Stimulated activated naive CD4-positive, alpha-beta T cell treated with Interleukin-2 at 50 U/mL for 16 hours (primary cell): ENCODE measurements around the gene CHD2.
"Not testable (repeated sequence)": the region's sequence is repeated elsewhere in the genome, so short reads cannot be mapped to it uniquely, and the experiment has no call there.

ENCODE experiments used
- DNase-seq: peaks from one replicate; lab custom pipeline; 2025; lab: John Stamatoyannopoulos, UW

The CHD2 gene

DNA sequence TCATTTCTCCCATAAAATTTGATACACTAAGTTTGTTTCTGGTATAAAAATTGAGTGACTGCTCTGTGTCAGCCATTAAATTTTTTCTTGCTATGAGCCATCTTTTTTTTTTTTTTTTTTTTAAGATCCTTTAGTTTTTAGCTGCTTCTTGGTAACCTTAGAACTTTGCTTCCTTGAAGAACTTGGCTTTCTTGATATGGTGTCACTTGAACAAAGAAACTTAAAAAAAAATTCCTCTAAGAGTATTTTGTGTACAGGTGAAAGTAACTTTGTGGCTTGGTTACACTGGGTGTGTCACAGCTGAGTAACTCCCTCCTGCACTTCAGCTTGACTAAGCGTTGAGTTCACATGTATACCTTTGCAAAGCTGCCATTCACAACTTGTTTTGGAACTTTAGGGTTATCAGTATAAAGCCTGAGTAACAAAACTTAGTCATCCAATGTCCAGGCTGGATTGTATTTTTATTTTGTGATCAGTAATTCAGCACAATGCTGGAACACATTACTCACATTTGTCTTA, 6.5 kb downstream of the CHD2 start:
- peak; percentile 37 for DNase-seq

DNA sequence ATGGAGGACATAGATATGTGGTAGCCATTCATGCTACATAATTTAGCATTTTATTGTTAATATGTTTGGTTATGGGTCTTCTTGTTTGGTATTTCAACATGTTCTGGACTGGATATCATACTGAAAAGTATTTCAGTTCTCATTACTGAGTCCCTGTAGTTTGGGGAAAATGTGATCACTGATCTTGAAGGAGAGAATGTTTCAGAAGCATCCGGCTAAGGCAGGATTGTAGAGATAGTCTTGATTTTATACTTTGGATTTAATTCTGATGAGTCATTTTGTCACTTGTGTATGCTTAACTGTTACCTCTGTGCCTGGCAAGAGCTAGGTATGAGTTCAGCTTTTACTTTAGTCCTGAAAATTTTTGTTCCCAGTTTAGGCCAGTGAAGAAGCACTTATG, 7.1 kb downstream of the CHD2 start:
- no peak for DNase-seq

DNA sequence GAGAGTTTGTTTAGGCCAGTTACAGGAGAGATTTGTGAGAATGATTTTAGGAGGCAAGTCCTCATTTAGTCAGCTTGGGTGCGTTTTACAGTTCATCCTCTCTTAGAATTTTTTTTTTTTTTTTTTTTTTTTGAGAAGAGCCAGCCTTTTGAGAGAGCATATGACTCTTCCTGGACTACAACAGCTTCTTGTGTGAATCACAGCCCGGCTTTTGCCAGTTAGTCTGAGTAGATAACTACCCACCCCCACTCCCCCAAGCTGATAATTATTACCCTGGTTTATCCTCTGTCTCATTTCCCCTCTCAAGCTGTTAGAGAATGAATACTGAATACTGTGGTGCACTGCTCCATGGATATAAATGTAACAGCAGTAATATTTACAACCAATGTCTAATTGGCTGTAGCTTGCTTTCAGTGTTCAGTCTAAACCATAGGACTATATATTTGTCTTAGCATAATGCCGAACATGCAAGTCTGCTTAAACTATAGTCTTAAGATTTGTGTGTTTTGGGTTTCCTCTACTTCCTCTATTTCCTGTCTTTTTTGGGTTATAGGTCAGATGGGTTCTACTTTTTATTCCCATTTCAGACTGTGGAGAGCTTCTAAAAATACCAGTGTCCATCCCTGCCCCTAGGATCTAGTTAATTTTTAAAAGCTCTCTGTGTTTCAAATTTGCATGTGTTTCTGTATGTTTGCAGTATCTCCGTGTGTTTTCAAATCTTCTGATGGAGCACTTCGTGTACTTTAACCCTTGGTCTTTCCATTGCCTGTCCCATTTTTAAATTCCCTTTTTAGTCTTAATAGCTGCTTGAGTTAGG, 8.0 kb downstream of the CHD2 start:
- DNase-seq: peak; percentile 40

DNA sequence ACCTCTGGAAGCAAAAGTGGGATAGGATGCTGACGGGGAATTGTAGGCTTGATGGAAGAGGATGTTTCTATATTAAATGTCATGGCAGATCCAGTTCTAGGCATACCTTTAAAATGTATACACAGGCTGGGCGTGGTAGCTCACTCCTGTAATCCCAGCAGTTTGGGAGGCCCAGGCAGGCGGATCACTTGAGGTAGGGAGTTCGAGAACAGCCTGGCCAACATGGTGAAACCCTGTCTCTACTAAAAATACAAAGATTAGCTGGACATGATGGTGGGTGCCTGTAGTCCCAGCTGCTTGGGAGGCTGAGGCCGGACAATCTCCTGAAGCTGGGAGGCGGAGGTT, 8.6 kb downstream of the CHD2 start:
- no peak for DNase-seq

DNA sequence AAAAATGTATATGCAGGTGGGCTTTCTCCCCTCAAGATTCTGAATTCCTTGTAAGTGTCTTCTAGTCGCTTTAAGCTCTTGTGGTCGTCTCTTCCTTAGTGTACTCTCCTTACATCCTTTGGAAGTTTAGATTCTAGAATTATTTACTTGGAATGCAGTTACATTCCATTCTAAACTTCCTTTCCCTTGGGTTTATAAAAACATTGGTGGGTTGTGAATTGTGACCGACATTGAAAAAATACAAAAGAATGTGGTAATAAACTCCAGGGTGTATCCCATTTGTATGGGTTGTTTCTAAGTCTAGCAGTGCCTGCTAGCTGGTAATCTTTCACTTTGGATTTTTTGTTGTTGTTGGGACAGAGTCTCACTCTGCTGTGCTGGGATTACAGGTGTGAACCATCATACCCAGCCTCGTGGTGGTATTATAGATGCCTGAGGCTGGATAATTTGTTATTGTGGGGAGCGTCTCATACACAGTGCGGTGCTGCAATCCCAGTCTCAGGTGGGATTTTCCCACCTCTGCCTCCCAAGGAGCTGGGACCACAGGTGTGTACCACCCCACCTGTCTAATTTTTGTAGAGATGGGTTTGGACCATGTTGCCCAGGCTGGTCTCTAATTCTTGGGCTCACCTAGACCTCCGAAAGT, 9.1 kb downstream of the CHD2 start:
- no peak for DNase-seq

DNA sequence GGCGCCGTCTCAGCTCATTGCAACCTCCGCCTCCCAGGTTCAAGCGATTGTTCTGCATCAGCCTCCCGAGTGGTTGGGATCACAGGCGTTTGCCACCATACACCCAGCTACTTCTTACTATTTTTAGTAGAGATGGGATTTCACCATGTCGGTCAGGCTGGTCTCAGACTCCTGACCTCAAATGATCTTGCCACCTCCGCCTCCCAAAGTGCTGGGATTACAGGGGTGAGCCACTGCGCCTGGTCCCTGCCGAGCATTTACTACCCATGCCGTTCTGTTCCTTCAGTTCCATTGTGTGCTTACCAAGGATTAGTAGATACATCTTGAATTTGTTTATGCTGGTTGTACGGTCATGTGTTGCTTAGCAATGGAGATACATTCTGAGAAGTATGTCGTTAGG, 10.3 kb downstream of the CHD2 start:
- DNase-seq: no peak

DNA sequence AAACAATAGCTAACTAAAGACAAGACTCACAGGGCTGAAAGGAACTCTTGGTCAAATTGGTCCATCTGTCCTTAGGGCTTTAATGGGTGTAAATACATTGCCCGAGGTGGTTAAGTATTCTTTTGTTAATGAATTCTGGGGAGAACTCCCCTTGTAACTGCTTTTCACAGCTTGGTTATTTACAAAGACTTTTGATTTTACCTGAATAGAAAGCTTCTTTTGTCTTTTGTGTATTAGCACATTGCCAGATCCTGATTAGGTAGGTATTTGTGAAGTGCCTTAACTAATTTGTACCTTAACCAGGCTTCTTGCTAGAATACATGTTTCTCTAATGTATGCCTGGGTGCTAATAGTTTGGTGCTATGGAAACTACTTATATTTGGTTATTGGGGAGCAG, 14.0 kb downstream of the CHD2 start:
- DNase-seq: no peak

DNA sequence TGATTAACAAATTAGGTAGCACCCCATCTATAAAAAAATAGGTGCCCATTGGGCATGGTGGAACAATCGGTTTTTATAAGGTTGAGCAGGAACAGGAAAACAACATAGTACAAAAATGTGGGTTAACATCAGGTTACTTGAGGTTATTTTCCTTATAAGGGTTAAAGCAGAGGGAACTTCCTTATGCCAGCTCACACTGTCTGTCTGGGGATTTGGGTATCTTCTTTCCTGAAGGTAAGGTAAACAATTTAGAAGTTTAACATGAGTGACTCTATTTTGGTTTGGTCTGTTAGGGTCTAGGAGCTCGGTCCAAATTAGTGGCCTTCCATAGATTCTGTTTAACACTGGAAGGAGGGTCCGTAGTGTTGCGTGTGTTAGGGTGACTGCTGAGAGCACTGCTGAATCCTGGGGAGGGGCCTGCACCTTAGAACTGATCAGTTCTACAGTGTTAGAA, 14.7 kb downstream of the CHD2 start:
- DNase-seq: no peak

DNA sequence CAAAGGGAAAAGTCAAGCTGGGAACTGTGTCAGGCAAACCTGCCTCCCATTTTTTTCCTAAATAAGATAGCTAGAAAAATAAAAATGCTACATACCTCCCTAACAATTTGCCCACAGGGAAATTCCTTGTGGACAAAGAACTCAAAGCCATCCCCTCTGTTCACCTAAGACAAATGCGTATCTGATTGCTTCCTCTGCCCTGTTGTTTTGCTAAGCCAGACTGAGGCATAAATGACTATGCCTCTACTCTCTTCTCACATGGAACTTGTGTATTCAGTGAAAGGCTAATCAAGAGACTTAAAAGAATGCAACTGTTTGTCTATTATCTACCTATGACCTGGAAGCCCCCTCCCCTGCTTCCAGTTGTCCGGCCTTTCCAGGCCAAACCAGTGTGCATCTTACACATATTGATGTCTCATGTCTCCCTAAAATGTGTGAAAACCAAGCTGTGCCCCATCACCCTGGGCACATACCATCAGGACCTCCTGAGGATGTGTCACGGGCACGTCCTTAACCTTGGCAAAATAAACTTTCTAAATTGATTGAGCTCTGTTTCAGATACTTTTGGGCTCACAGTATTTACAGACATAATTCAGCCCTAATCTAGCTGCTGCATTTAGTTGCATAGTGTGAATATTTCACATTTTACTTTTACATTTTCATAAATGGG, 15.8 kb downstream of the CHD2 start:
- no peak for DNase-seq

DNA sequence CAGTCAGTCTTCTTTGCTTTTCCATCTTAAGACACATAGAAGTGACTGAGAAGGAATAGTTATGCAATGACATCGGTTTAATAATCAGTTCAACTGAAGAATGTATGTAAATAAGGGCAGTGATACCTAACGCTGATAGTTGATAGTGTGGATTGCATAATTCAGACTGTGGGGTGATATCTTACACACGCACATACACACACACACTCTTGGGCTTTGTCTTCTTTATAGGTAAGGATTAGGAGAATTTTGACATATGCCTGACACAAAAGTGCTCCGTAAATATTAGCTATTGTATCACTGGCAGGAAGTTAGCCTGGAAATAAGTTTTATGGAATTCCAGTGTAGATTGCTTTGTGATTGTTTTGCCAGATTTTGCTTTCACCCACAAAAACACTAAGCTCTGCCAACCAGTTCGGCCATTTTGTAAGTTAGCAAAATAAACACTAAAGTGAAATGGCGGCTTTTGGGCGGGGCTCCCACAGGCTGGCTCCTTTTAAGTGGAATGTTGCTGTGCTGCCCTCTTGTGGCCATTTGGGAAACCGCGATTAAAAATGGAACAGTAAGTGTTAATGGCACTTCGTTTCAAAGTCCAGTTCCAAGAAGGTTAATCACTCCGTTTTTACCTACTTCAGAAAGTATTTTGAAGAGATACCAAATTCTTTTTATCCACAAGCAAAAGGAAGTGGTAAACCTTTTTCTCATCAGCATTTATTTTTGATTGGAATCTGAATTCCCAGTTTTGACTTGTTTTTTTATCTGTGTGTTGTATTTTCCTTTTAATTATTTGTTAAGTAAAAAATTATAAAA, 17.7 kb downstream of the CHD2 start:
- DNase-seq: peak; percentile 87

DNA sequence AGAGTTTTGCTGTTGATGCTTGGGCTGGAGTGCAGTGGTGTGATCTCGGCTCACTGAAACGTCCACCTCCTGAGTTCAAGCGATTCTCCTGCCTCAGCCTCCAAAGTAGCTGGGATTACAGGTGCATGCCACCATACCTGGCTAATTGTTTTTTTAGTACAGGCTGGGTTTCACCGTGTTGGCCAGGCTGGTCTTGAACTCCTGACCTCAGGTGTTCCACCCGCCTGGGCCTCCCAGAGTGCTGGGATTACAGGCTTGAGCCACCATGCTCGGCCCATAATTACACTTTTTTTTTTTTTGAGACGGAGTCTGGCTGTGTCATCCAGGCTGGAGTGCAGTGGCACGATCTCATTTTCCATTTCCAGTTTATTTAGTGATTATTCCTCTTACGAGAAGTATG, 18.8 kb downstream of the CHD2 start:
- not testable (repeated sequence) for DNase-seq

DNA sequence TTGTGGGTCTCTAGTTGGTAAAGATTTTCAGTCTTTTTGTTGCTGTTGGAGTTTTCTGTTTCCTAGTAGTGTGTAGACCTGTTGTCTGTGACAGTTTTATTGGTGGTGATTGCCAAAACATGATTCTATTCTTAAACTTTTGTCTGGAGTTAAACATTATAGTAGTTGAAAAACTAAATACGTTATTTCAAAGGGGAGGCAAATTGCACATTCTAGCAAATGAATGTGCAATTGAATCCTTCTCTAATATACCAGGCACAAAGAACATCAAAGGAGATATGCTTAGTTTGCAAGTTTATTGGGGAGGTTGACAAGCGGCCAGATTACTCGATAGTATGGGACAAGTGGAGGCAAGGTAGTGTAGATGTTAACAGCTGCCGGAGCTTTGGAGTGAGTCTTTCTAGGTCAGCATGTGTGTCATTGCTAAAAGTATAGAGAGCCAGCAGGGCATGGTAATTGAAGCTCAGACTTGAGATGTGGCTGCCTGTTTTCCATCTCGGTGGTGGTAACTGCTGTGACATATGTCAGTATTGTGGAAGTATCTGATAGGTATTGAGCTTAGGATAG, 20.6 kb downstream of the CHD2 start:
- DNase-seq: no peak

DNA sequence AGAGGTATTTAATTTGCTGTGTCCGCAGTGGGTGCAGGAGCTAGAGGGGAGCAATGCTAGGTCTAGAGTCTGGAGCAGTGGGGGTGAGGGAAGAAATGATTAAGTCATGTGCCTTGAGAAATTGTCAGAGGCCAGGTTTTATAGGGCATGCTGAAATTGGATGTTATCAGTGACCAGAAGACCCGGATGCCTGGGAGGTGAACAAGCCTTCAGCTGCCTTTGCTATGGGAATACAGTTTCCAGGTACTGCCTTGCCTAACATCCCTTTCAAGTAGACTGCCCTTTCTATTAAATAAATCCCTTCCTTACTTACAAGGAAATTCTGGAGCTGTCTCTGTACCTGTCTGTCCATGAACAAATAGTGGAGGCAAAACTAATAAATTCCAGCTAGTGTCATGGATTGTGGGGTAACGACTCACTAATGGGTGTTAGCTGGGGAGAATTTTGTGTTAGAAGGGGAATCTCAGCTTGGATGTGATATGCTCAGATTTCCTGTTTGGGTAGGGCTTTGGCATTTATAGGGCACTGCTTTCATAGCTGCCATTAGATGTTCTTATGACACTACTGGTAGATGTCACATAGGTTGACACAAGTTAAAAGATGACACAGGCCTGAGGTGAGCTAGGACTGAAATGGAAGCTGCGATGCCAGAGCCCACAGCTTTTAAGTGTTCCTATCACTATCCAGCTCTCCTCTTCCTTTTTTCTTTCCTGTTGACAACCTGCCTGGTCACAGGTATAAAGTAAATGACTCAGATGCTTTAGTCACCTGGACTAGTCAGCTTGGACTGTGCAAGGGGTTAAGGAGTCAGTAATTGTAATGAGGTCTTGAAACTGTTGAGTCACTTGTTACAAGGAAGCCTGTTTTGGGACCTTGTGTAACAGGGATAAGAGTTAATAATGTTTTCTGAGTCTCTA, 21.3 kb downstream of the CHD2 start:
- DNase-seq: no peak

DNA sequence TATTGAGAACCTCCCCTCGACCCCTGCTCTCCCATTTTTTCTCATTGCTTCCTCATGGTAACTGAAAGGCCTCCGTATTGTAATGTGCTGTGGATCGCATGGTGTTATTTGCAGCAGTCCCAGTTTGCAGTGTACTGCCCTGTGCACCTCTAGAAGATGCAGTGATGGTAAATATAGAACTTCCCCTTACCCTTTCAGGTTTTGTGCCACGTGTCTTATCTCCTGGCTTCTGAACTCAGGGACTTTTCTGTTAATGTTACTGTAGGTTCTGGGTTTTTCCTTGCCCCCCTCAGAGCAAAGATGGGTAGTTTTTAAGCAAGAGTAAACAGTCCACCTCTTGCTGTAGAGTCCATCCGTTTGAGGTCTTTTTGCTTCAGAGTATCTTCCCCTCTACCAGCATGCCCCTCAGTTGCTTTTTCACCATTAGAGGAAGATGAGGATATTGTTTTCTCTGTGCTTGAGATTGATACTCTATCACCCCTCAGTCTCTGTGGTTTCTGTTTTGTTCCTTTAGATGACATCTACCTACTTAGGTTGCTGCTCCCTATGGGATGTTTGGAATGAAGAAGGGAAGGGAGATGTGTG, 22.4 kb downstream of the CHD2 start:
- DNase-seq: no peak

DNA sequence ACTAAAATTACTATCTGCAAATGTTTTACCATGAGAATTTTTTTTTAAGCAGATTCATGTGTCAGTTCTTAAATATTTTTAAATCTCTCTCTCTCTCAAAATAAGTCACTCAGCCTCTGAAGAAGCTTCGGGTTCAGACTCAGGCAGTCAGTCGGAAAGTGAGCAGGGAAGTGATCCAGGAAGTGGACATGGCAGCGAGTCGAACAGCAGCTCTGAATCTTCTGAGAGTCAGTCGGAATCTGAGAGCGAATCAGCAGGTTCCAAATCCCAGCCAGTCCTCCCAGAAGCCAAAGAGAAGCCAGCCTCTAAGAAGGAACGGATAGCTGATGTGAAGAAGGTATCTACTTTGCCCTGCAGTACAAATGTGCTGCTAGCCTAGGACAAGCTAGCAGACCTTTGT, 24.1 kb downstream of the CHD2 start:
- DNase-seq: no peak

DNA sequence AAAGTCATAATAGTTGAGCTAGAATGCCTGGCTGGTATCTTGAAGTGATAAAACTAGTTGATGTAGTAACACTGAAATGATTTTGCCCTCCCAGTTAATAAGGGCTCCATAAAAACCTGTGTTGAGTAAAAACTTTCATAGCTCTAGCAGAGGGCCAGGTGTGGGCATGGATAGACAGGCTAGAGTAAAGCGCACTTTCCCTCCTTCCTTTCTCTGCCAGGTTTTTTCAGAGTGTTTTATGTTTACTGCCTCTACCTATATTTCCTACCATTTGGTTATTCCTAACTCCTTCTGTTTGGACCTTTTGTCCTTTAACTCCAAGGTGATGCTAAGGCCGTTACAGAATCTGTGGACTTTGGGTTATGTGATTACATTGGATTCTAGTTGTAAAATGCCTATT, 25.3 kb downstream of the CHD2 start:
- DNase-seq: no peak

DNA sequence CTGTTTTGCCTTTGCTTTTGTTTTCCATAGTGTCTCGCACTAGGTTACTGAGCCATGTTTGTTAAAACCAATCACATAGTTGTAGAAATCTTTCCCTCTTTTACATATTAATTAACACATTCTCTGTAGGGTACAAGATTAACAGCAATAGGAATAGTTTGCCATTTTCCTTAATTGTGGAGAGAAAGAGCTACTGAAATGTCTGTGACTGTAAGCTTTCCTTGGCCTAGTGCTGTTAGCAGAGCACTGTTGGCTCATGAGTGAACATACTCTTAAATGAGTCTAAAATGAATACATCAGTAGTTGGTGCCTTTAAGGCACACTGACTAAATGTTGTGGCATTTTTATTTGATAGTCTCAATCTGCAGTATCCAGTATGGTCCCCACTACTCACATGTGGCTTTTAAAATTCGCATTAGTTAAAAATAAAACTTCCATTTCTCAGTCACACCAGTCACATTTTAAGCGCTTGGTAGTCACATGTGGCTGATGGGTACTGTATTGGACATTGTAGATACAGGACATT, 28.2 kb downstream of the CHD2 start:
- no peak for DNase-seq

DNA sequence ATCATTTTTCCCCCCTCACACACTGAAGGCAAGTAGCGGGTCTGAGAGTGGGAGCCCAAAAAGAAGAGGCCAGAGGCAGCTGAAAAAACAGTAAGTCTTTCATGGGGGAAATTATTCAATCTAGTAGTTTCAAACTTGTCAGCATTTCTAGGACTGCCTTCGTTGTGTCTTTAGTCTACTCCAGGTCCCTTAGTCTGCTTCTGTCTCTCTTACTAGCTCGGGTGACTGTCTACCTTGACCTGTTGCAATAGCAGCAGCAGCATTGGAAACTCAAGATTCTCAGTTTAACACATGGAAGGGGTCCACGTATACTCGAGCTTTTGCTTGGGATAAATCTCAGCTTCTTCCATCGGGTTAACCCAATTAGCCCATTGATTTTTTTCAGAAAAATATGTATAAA, 28.9 kb downstream of the CHD2 start:
- no peak for DNase-seq

DNA sequence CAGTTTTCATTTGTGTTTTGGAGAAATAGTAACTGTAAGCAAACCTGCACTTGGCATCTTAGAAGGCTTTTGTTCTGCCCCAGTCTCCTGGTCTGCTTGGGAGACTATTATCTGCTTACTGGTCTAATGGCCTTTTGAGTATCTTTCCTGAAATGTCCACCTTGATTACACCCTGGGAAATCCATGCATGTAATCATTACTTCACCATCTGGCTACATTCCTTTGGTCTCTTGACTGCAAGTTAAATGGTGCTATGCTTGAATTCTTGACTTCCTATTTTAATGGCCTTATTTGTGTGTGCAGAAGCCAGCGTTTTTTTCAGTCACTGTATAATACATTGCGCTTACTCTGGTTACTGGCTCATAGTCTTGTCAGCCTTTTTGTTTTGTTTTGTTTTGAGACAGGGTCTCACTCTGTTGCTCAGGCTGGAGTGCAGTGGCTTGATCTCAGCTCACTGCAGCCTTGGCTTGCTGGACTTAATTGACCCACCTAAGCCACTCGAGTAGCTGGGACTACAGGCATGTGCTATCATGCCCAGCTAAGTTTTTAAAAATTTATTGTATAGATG, 30.0 kb downstream of the CHD2 start:
- no peak for DNase-seq

DNA sequence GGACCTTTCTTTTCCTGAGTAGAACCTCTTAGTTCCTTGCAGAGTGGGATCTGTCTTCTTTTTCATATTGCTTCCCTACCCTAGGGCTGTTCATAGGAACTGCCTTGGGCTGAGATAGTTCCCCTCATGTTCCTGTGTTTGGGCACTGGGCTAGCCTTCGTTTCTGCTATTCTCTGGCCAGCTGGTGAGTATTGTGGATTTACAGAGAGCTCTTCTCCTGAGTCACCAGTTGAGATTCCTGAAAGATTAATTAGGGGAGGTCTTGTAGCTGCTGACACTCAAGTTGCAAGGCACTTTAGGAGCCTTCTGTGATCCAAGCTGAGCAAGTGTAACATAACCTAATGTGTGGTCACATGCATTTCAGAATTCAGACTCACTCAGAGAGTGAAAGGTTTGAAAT, 30.7 kb downstream of the CHD2 start:
- DNase-seq: no peak
